Esophagus squamous epithelium (tissue), 4 donors: Measurements from ENCODE around the gene OR6V1.

Experiments used
- POLR2A ChIP-seq, 4 donors: fragments of 450-650 bp; IDR thresholded peaks; one replicate each; pipeline ENCODE4 v1.6.1; 2017; ENCODE audit warnings: antibody characterized with exemption in 4 of 4, mild to moderate bottlenecking in 4 of 4, moderate library complexity in 3 of 4
- TF ChIP-seq, protein P1 (sequence below), 6 experiments: fragments of 450-650 bp in 4 of 6; fragments of 200-600 bp in 2 of 6; sonication (generic) in 2 of 6; IDR thresholded peaks; one replicate each; pipeline ENCODE4 v1.5.1; 2016 to 2019; ENCODE audit warnings: antibody characterized with exemption in 6 of 6, mild to moderate bottlenecking in 4 of 6, moderate library complexity in 4 of 6

DNA sequence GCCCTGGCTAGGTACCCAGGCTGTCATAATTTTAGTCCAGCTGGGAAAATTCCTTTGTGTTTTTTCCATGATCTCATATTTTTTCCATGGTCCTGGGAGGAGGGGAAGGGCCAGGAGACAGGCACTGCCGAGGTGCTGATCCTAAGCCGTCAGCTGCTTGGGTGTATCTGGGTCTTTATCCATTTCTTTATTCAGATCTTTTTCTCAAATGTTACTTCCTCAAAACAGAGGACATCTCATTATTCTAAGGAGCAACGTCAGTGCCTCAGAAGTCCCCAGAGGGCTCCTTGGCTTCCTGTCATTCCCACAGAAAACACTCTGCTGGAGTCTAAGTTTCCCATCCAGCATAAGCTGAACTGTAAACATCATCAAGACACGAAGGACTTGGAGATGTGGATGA, 2.8 kb upstream of the OR6V1 start:
- no peak for TF ChIP-seq POLR2A (IDR thresholded peaks at IDR 0.05)
- TF ChIP-seq, protein P1, sequence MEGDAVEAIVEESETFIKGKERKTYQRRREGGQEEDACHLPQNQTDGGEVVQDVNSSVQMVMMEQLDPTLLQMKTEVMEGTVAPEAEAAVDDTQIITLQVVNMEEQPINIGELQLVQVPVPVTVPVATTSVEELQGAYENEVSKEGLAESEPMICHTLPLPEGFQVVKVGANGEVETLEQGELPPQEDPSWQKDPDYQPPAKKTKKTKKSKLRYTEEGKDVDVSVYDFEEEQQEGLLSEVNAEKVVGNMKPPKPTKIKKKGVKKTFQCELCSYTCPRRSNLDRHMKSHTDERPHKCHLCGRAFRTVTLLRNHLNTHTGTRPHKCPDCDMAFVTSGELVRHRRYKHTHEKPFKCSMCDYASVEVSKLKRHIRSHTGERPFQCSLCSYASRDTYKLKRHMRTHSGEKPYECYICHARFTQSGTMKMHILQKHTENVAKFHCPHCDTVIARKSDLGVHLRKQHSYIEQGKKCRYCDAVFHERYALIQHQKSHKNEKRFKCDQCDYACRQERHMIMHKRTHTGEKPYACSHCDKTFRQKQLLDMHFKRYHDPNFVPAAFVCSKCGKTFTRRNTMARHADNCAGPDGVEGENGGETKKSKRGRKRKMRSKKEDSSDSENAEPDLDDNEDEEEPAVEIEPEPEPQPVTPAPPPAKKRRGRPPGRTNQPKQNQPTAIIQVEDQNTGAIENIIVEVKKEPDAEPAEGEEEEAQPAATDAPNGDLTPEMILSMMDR (IDR thresholded peaks at IDR 0.05) = no peak
